GM19023 (cell line): Measurements from ENCODE around the gene JAG1.
"Not testable (repeated sequence)": the region's sequence is repeated elsewhere in the genome, so short reads cannot be mapped to it uniquely, and the experiment has no call there.

Experiments used
- ATAC-seq: cut with Tn5 transposase; IDR thresholded peaks from one replicate; pipeline ENCODE4 v1.9.1; 2021; ENCODE audit warnings: mild to moderate bottlenecking, moderate library complexity; ENCODE audit not compliant: unreplicated experiment

JAG1 gene

DNA sequence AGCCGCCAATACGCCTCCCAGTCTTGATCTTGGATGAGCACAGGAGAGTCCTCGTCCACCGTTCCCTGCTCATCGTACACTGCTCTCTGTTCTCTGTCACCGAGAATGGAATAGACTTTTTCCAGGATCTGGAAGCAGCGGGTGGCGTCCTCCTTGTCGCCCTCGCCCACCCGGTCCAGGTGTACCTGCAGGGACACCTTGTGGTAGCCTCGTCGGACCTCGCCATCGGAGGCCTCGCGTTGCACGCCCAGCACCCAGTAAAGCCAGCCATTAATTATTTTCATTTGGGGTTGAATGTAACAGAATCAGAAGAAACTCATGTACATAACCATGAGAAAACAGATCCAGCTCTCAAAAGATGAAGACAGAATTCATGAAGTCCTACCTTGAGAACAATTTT, 59.9 kb downstream of the JAG1 start:
- no peak for ATAC-seq

DNA sequence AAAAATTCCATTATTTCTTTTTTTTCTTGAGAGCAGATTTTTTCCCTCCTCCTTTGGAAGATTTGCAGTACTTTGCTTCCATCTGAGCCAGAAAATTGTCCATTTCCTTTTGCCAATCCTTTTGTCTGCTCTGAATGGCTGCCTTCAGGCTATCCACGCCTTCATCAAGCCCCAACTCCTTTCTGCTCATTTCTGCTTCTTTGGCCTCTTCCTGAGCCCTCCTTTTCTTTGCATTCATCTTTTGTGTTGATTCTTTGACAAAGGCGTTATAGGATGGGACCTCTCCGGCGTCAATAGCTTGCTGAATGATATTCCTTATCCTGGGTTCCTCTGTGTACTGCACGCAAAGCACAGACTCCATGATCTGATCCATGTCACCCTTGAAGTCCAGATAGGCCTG, 60.4 kb downstream of the JAG1 start:
- ATAC-seq = not testable (repeated sequence)

GRCh38 chr20:10611357-10611756, 62.4 kb downstream of the JAG1 start:
- peak; percentile 84 for ATAC-seq

DNA sequence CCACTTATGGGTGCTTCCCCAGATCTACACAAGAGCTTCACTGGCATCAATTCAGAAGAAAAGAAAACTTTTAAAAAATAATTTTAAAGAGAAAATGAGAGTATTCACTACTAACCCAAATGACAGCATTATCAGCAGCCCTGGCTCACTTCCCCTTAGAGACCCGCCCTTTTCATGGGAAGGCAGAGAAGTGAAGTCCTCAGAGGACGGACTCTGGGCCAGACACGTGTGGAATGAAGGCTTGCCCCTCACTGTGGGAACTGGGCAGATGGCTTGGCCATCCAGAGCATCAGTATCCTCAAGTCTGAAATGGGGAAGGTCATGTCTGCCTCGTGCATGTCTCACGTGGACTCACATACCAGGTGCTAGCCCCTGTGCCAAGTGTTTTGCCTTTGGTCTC, 63.5 kb downstream of the JAG1 start:
- no peak for ATAC-seq

DNA sequence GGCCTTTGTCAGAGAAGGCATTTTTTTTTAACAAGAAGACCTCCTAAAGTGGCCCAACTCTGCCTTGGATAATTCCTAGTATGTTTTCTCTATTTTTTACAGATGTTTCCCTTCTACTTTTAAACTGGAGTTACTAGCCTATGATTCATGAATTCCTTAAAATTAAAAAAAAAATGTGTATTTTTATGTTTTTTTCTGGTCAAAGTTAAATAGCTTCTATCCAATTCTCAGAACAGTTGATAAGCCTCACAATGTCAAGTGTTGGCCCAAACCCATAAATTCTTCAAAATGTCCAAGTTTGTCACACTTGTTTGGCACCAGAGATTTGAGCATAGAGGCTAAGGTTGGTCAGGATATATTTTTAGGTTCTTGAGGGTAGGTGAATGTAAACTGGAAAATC, 64.0 kb downstream of the JAG1 start:
- no peak for ATAC-seq

GRCh38 chr20:10609276-10609675, 64.5 kb downstream of the JAG1 start:
- ATAC-seq = no peak

GRCh38 chr20:10605547-10606195, 68.1 kb downstream of the JAG1 start:
- no peak for ATAC-seq

DNA sequence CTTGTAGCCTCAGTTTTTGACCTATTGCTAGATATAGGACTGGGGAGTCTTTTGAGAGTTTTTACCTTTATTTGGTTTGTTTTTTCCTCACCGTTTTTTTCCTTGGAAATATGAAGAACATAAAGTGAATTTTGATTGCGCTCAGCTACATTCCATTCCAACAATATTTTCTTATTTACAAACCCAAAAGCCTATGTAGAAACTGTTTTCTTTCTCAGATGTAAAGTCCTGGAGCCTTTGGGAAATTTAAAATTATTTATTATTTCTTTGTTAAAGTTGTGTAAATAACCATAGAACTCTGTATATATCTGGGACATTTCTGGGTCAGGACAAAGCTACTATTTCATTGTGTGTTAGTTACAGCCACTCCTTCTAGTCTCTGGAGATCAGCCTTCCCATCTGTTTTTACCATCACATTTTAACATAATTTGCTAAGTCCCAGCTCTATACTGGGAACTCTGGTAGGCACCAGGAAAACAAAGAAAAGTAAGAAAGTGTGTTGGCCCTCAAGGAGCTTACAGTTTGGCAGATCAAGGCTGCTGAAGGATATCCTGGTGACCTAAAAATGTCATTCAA, 68.8 kb downstream of the JAG1 start:
- no peak for ATAC-seq

DNA sequence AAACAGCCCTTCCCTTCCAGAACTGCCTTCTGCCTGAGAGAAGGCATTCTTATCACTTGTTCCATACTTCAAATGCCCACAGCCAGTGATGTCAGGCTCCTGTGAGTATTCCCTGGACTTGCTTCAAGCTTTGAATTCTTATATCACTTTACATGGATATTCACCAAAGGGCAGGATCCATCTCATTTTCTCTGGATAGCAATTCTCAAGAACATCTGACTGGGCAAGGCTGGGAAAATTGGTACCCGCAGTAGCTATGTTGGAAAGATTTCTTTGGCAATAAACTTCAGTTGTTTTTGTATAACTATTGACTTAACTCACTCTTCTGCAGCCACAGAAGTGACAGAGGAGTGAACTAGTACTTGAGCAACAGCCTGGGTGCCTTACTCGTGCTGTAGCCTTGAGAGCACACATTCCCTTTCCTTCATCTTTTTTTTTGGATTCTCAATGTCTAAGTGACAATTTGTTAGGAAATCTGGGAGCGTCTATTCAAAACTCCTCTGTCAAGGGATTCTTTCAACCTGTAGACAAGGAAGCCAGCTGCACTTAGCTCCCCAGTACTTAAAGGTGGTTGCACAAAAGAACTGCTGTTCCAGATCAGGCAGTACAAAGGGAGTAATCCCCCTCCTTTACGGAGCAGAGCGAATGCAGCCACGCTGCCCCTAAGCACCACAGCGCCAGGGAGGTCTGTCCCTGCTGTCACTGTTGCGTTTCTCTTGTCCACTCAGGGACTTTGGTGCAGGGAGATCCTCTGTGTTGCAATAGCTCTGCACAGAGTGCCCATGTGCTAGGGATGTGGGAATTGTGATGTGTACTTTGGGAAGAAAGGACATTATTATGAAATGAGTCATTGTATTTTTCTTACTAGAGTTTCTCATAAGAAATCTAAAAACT, 69.6 kb downstream of the JAG1 start:
- no peak for ATAC-seq

DNA sequence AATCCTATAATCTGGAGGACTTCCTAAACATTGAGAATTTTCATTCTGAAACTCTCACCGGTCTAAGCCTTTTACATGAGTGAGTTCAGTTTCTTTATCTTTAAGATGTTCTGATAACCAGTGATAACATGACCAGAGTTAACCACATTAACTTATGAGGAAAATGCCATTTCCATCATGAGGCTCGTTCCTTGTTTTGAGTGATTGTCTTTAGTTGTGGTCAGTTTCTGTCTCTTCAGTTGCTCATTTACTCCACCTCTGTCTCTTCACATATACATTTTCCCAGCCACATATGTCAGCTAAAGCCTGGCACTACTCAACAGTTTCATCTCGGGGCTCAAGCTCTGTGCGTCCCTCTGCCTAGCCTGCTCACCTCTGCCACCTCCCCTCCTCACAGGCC, 70.4 kb downstream of the JAG1 start:
- ATAC-seq = no peak

DNA sequence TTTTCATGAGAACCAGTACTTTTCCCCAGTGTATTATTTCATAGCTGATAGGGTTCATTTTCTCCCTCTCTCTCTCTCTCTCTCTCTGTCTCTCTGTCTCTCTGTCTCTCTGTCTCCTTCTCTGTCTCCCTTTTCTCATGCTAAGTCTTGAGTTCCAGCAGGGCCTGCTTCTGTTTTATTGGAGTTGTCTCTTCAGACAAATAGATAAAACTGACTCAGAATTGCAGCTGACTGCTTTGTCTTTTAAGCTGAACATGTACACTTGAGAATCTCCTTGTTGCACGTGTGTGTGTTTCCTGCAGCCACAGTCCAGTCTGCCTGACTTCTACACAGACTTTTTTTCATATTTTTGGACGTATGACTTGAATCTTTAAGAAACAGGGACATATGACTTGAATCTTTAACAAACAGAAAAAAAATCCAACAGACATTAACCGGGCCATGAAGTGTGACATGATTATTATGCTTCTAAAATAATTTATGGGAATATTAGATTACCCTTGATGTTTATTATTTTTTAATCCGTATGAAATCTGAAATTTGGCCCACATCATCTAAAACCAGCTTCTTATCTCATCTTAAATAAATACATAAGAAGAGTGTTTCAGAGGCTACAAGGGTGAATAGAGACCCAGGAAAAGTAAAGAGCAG, 71.5 kb downstream of the JAG1 start:
- ATAC-seq = no peak

DNA sequence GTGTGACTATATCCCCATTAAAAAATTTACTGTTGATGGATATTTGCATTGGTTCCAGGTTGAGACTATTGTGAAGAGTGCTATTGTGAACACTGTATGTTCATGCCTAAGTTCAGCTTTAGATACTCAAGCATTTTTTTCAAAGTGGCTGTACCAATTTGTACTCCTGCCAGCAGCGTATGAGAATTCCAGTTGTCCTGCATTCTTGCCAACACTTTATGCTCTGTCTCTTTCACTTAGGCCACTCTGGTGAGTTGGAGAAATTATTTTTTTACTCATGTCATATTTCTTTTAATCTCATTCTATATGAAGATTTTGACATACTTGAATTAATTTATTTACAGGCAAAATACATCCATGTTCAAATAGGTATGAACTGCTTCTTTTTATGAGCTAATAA, 76.2 kb downstream of the JAG1 start:
- ATAC-seq = no peak

DNA sequence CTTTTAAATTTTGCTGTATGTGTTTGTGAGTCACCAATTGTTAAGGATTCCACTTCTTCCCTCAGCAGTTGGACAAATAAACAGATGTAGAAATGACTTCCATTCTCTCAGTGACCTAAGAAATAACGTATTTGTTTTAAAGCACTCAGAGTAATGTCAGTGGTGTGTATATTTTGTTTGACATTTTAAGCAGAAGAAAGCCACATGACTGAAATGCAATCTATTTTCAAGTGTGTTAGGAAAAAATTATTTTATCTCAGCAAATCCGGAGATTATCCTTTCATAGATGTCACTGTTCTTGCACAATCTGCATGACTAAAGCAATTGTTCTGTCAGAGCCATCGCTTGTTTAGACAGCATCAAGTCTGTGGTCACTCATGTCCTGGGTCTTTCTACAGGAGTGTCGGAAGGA, 77.1 kb downstream of the JAG1 start:
- ATAC-seq = no peak

GRCh38 chr20:10595985-10596384, 77.8 kb downstream of the JAG1 start:
- ATAC-seq = no peak

DNA sequence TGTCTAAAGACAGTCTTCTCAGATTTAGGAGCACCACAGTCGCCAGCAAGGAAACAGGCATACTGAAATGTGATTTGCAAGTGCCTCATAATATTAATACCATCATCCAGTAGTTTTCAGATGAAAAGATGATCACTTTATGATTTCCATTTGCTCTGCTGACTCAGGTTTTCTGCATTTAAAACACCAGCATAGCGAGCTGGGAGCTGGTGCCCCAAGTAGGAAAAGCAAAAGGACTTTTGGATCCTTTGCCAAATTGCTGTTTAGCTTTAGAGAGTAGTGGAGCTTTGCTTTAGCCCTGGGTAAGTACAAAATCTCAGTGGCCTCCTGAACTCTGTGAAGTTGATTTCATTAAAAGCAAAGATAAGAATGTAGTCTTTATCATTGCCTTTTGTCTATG, 78.5 kb downstream of the JAG1 start:
- no peak for ATAC-seq

DNA sequence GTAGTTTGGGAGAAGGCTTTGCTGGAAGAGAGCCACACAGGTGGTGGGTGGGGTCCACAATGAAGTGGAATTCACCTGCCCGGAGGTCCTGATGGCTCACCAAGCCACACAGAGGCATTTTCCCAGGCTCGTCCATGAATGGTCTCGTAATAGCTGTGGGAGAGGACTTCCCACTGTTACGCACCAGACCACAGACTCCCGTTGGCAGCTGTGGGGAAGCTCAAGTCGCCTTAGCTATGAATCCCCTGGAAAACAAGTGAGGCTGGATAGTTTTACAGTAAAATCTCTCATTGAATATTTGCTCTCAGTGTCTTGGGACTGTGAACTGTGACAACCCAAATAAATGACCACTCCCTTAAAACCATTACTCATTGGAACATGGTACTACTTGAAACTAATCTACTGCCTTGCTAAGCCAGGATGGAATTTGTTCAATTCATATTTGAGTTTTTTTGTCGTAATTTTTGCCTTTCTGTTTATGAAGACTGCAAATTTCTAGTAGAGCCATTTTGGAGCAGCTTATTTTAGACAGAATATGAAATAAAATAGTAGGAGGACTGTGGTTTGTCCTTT, 79.4 kb downstream of the JAG1 start:
- ATAC-seq = no peak

DNA sequence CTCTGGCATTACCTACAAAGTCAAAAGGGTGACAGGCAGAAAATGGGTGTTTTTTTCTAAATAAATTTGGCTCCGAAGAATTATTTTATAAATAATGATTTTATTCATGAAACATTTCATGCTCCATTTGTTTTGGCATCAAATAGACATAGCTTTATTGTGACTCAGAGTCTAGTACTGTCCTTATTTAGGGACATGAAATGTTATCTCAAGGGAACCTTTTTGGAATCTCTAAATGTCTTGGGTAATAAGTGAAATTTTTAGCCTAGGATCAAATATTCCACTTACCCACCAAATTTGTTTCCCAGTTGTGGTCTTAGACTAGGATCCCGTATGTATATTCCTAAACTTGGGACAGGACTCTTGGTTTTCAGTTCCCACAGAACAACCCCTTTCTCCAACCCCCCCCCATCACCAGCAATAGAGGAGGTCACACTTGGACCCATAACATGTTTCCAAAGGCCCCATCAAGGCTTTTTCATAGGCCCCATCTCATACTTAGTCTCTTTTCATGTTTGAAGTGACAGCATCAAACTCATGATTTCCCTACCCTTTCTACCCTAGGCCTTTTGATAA, 81.8 kb downstream of the JAG1 start:
- ATAC-seq = no peak

DNA sequence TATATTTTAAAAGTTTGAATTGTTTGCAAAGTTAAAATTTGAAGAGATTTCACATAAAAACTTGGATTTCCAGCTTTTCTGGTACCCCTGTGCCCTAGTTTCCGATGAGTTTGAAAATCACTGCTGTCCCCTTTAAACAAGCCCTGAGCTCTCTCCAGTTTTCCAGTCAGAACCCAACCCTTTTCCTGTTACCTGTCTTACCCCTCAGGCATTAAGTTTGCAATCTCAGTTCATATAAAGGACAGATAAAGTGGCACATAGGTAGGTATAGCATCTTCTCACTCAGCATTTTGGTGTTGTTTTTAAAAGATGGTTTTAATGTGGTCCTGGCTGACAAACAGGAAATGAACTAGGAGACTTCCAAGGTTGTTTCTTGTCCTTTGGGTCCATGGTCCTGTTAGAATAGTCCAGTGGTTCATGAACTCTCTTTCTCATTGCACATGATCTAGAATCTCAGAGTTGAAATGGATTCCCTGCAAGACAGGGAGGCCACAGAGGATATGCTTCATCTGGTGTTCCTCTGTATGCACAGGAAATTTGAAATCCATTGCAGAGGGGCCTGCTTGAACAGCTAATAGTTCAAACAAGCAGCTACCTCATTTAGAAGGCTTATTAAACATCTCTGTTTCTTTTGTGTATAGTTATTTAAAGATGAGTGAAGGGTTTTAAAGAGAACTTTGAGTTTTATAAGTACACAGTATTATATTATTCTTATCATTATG, 82.7 kb downstream of the JAG1 start:
- no peak for ATAC-seq

DNA sequence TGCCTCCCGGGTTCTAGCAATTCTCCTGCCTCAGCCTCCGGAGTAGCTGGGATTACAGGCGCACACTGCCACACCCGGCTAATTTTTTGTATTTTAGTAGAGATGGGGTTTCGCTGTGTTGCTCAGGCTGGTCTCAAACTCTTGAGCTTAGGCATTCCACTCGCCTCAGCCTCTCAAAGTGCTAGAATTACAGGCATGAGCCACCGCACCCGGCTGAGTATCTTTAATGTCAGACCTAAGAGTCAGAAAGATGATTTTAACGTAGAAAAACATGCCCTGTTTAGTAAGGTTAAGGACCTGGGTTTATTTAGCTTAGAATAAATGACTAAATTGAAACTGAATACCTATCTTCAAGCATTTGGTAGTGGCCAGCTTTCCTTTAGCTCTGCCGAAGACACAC, 83.4 kb downstream of the JAG1 start:
- ATAC-seq = not testable (repeated sequence)
